ENCODE data around the gene GPC1.
"Not testable (repeated sequence)": the region's sequence is repeated elsewhere in the genome, so short reads cannot be mapped to it uniquely, and the experiment has no call there.

Gene GPC1, protein sequence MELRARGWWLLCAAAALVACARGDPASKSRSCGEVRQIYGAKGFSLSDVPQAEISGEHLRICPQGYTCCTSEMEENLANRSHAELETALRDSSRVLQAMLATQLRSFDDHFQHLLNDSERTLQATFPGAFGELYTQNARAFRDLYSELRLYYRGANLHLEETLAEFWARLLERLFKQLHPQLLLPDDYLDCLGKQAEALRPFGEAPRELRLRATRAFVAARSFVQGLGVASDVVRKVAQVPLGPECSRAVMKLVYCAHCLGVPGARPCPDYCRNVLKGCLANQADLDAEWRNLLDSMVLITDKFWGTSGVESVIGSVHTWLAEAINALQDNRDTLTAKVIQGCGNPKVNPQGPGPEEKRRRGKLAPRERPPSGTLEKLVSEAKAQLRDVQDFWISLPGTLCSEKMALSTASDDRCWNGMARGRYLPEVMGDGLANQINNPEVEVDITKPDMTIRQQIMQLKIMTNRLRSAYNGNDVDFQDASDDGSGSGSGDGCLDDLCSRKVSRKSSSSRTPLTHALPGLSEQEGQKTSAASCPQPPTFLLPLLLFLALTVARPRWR

DNA sequence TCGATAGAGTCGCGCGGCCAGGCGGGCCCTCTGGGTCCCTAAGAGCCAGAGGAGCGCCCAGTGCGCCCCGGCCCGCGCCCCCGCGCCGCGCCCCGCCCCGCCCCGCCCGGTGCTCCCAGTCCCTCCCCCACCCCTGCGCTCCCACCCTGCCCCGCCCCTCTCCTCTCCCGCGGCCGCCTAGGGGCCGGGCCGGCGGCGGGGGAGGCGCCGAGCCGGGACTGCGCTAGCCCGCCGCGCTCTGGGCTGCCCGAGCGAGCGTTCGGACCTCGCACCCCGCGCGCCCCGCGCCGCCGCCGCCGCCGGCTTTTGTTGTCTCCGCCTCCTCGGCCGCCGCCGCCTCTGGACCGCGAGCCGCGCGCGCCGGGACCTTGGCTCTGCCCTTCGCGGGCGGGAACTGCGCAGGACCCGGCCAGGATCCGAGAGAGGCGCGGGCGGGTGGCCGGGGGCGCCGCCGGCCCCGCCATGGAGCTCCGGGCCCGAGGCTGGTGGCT lies at the start of gene GPC1:
GPC1 (plus strand) TSS at position 207 of the 491 bp plus-strand sequence; CDS start at position 463, 256 bp downstream.
- peak; percentile 37 for DNase-seq

DNA sequence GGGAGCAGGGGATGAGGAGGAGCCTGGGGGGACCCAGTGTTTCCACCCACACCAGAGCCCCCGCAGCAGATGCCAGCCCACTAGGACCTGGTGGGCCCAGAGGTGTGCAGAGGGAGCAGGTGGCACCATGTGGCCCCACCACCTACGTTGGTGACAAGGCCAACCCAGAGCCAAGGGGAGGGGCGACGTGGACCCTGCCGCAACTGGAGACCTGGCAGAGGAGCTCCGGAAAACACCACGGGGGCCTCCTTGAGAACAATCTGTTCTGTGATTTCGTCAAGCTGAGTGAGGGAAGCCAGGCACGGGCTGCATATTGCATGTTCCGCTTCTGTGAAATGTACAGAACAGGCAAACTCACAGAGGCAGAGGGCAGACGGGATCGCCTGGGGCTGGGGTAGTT lies 49.1 kb upstream of the GPC1 start:
- no peak for DNase-seq

DNA sequence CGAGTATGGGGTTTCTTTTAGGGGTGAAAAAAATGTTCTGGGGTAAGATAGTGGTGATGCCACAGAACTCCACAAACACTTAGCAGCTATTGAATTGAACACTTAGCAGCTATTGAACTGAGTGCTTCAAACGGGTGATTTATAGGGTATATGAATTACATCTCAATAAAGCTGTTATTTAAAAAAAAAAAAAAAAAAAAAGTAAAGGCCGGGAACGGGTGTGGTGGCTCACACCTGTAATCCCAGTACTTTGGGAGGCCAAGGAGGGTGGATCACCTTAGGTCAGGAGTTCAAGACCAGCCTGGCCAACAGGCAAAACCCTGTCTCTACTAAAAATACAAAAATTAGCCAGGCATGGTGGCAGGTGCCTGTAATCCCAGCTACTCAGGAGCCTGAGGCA lies 48.7 kb upstream of the GPC1 start:
- DNase-seq = not testable (repeated sequence)

DNA sequence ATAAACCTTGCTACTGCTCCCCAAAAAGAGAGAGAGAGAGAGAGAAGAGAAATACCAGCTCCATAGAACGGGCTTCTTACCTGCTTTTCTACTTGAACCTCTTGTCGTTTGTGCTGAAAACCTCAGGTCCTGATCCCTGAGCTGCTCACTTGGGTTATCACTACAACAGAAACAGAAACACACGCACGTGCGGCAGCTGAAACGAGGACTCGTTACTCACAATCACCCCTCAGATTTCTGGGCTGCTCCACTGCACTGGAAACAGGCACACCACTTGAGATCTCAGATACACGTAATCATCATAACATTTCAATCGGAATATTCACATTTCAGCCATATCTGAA lies 48.2 kb upstream of the GPC1 start:
- no peak for DNase-seq

DNA sequence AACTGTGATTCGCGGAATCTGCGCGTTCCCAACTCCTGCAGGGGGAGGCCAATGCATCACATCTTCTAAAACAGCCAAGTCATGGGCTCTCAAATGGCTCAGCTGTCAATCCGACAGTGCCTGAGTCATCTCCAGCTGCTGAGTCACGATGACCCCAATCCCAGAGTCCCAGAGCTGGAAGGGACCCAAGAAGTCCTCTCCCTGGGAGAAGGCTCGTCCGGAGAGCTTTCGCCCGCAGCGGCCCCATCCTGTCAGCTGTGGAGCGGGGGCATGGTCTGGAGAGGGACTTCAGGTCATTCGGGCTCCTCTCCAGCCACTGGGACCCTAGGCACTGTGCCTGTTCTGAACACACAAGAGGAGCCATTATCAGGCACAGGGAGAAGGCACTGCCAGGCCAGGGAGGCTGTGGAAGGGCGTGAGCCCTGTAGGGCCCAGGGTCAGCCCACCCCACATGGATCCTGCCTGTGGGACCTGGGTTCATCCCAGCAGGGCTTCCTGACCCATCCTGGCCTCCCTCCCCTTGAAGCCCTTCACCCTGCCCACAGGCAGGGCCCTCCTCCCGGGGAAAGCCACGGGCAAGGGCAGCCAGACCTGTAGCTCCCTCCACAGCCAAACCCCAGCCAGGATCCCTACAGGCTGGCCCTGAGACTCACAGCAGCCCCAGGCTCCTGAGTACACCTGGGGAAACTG lies 47.6 kb upstream of the GPC1 start:
- DNase-seq = no peak

DNA sequence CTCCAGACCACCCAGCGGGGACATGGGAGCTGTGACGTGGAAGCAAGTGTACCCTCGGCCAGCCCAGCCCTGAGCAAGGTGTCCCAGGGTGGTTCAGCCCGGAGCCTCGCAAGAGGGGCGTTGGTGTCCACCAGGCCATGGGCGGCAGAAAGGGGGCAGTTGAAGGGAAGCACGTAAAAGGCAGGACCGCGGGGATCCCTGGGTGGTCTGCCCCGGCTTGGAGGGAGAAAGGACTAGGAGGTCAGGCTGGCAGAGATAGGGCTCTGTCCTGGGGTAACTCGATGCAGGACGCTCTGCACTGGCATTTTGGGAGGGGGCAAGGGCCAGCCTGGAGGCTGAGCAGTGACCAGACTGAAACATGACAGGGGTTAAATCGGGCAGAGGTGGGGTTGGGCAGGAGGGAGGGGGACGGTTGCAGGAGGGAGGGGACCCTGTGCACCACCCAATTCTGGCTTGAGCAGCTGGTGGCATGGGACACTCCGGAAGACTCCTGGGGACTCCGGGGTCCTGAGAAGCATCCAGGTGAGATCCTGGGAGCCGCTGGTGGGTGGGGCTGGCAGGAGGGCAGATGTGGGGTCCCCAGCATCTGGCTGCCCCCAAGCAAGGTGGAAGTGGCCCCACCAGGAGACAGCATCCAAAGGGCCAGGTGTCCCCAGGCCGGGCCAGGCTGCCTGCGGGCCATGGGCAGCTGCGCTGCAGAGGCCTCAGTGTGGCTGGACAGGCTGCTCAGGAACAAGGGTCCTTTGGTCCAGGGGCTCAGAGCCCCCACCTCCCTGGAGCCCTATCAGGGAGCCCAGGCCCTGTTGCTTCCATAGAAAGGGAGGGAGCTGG lies 46.8 kb upstream of the GPC1 start:
- DNase-seq = no peak

DNA sequence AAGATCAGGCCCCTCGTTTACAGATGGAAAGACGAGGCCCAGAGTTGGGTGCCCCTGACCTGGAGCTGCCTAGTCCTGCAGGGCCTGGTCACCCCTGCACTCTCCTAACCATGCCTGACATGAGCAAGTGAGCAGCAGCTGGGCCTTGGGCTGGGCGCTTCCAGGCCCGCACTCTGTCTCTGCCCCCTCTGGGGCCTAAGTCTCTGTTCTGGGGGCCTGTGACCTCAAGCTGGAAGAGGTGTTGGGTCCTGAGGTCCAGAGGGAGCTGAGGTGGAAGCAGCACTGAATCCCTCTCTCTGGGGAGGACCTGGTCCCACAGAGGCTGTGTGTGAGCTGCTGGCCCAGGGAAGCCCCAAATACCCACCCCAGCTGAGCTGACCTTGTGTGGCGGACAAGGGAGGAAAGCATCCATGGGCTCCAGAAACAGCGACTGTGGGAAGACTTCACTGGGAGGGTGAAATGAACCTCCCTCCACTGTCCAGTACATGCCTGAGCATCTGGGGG lies 46.1 kb upstream of the GPC1 start:
- DNase-seq = no peak

DNA sequence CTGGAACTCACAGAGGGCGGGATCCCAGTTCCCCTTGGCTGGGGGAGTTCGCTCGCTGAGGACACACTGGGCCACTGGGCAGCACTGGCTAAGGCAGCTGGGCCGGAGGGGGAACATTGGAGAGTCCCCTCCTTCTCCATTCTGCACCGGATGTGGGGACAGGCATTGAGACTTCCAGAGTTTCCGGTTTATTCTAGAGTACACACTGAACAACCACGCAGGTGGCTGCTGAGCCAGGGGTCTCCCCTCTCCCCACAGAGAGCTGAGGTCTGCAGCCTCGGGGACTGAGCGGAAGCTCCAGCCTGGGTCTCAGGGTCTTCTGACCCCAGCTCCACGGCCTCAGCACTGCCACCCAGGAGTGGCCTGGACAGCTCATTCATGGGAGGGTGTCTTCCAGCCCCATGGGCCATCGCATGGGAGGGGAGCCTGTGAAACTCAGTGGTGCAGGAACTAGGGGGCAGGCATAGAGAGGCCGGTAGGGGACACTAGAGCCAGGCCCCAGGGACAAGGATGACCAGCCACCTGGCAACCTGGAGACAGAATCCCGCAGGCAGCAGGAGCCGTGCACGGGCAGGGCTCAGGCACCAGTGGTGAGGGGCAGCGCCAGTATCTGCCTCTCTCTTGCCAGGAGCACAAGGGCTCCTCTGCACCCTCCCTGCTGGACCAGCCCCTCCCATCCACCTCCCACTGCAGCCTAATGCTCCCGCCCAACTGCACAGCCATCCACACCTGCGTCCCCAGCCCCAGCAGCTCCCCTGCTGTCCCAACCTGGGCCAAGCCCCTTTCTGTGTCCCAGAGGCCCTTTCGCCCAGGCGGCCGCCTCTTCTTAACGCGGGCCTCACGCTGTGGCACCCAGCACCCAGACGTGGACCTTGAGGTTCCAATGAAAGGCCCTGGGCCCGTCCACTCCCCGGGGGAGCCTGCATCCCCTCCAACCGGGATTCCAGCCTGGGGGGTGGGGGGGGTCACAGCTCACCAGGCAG lies 45.1 kb upstream of the GPC1 start:
- no peak for DNase-seq

DNA sequence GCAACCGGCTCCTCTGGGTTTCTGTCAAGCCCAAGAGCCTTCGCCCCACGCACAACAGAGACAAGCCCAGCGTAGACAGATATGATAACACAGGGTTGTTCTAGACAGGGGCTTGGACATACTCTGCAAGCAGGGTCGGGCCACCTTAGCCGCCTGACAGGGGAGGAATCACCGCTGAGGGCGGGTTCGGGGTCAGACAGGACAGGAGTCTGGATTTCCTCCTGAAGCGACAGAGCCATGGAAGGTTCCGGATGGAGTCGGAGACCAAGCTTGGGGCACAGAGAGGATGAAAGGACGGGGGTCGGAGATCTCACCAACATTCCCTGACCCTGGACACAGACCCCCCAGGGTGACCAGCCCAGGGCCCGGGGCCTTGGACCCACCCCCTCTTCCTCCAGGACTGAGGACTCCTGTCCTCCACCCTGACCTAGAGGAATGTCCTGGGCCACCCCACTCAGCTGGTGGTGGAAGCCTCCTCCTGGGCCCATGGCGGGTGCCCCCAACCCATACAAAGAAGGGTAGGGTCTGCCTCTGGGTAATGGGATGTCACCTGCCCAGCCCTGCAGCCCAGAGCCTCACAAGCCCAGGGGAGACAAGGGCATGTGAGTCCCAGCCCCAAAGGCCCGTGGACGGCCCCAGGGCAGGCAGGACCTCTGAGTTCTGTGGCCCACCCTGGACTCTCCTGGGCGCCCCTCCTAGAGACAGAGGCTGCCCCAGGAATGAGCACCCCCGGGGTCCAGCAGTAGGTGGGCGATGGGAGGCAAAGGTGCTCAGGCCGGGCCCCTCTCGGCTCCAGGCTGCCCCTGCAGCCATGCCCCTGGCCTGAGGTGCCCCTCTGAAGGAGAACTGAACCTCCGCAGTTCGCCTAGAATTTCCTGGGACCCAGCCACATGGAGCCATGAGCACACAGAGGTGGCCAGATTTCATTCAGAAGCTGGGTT lies 44.1 kb upstream of the GPC1 start:
- no peak for DNase-seq

DNA sequence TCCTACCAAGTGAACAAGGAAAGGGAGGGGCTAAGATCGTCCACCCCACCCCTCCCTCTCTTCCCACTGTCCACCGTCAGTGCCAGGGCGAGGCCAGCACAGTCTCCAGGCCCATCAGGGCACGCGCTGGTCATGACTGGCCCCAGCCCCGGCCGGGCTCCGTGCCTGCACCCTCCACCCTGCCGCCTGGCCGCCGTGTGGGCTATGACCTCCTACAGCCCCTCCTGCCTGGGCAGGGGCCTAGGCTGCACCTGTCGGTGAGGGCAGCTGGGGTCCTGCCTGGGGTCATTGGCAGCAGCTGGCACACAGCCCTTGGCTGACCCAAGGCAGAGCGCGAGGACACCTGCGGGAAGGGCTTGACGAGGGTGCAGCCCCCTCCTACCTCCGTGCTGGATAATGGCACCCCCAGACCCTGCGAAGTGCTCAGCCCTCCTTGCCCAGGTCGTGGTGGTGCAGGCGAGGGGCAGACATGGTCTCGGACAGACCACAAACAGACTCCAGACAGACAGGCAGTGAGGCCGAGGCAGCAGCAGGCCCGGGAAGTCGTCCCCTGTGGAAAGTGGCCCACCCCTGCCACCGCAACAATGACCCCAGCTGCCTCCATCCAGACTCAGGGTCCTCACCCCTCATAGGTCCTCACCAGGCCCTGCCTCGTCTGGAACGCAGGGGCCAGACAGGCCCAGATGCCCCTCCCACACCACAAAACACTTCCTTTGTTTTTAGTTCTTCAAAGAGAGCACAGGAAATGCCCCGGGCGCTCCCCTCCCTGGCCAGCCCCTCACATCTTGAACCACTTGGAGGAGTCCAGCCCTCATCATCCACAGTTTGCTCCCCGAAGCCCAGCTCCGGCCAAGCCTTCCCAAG lies 43.1 kb upstream of the GPC1 start:
- peak; percentile 5 for DNase-seq

DNA sequence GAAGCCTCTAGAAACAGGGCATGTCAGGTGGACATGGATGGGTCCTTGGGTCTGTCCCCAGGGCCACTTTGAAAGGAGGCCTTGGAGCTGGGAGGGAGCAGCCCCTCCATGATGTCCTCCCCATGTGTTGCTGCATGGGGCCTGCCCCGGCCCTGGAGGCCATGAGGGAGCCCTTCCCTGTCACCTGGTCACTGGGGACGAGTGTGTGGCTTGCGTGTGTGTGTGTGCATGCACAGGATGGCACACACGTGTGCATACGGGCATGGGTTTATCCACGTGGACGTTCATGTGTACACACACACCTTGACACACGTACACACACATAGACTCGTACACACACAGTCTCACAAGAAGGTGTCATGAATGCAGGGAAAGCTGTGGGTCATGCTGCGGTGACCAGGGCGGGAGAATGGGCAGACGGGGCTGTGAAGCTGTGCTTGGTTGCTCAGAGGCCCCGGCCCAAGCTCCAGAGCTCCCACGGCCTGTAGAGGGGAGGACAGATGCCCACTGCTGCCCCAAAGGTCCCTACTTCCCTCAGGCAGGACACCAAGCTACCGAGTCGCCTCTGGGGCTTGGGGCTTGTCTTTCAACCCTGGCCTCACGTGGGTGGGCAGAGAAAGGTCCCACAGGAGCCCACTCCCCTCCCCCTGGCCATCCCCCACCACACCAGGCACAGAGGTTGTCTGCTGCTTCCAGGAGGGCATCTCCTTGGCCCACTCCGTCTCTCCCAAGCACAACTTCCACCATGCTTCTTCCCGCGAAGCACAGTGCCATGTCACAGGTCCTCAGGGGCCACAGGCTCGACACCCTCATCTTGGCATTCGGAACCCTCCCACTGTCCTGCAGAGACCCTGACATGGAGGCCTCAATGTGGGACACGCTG lies 42.3 kb upstream of the GPC1 start:
- DNase-seq = no peak

DNA sequence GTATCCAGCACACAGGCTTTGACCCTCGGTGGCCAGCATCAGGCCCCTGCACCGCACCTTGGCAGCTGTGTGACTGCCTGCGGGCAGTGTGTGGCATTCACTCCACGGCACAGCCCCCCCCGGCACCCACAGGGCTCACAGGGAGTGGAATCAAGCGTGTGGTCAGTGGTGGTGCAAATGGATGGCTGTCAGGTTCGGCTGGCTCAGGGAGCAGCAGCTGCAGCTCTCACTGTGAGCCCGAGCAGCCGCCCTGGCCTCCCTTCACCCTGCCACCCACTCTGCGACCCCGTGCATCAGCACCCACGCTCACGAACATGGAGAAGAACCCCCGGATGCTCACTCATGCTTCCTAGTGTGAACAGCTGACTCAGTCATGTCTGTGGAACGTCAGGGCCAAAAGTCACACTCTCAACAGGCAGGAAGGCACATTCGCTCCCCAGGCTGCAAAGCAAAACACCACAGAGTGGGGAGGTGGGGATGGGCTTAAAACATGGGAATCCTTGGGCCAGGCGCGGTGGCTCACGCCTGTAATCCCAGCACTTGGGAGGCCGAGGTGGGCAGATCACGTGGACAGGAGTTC lies 41.5 kb upstream of the GPC1 start:
- DNase-seq = no peak

DNA sequence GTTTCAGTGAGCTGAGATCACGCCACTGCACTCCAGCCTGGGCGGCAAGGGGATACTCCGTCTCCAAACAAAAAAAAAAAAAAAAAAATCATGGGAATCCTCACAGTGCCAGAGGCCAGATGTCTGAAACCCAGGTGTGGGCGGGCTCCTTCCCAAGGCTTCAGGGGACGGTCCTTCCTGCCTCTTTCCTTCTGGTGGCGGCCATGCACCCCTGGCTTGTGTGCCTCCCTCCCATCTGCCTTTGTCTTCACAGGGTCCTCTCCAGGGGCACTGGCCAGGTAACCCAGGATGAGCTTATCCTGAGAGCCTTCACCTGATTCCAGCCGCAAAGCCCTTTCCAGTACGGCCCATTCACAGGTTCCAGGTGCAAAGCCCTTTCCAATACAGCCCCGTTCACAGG lies 40.9 kb upstream of the GPC1 start:
- DNase-seq = no peak

DNA sequence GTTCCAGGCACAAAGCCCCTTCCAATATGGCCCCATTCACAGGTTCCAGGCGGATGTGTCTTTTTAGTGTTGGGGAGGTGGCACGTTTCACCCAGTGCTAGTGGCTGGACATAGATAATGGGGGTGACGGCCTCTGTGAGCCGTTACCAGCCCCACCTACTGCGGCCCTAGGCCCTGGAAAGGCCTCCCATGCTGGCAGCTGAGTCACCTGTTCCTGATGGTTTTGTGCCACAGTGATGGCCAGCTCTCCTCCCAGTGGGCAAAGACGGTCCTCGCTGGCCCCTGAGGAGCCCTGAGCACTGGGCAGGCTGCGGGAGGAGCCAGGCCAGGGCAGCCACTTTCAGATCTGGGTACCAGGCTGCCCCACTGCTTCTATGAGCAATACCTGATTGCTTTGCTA lies 40.0 kb upstream of the GPC1 start:
- no peak for DNase-seq

DNA sequence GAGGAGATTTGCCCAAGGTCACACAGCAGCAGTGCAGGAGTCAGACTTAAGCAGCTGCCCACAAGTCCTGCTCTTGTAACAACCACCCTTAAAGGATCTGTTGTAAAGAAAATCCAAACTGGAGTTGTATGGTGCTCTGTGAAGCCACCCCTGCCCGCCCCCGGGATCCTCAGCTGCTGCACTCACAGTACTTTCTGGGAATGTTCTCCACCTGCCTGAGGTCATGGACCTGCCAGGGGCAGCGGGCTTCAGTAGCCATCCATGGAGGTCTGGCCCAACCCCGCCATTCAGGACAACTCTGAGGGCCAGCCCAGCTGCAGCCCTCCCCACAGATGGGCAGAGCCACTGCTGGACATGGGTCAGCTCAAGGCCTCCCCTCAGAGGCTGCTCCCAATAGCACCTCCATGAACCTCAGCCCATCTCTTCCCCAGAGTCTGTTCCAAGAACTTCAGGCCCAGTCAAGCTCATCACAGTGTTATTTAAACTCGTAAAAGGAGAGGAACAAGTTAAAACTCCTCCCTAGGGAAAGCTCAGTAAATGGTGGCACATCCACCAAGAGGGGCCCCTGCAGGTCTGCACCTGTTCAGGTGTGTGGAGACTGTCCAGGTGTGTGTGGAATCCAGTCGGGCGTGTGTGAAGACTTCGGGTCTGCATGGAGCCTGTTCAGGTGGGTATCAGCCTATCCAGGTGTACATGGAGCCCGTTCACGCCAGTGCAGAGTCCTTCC lies 39.4 kb upstream of the GPC1 start:
- DNase-seq = no peak

DNA sequence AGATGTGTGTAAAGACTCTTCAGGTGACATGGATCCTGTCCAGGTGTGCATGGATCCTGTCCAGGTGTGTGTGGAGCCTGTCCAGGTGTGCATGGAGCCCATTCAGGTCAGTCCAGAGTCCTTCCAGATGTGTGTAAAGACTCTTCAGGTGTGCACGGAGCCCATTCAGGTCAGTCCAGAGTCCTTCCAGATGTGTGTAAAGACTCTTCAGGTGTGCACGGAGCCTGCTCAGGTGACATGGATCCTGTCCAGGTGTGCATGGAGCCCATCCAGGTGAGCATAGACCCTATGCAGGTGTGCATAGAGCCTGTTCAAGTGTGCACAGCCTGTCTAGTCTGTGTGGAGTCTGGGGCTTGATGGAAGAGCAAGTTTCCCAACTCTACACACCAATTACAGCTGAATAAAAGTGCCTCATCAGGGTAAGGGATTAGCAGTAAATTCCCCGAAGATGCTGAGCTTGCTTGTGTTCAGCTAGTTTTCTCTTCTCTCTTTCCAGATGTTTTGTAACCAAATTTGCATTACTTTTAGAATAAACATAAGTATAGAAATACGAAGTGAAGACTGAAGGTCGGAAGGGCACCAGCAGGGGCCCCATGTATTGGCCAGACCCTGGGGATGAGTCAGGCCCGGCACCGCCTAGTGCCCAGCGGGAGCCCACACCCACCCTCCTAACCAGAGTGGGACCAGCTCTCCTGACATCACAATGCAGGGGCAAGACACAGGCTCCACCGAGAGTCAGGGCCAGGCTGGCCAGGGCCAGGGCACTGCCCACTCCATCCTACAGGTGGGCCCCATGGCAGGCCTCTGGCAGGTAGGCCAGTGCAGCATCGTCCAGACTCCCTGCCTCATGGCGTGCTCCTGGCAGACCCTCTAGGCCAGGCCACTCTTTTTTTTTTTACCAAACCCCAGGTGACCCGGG lies 38.6 kb upstream of the GPC1 start:
- DNase-seq = no peak

Data from activated gamma-delta T cell treated with Interleukin-2 at 50 U/mL for 16 hours (primary cell).